ACHN (cell line): ENCODE results near the gene AP3M1.
A peak's percentile ranks its signal among the peaks of the same experiment; 100 is the strongest.

Source experiments
- DNase-seq: peaks from one replicate; pipeline ENCODE4 v3.0.0-alpha.2; 2015
- in situ Hi-C: cut with HindIII; loops from 2 replicates; pipeline ENCODE4 v1.10.0; 2017; ENCODE audit warnings: low sequenced_read_pairs, low pct_ligation_motif_present, low pct_unique_long_range_greater_than_20kb

The AP3M1 gene

GRCh38 chr10:74122060-74122459 is 28.6 kb downstream of the AP3M1 start:
- DNase-seq: no peak
- in situ Hi-C loops: no loop called here

DNA sequence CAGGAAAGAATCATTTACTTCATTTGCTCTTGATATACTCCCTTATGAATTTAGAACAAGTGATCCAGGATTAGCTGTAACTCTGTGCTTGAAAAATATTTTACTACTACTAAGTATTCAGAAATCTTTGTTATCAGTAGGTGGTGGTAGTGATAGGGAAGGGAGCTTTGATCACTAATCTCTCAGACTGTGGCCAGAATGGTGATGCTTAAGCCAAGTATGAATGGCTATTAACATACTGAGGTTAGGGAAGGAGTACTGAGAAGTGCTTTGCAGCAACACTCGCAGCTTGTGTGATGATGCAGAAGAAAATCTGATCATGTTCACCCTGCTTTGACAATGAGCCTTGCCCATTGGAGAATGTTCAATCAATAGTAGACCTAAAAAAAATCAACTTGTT is 29.3 kb downstream of the AP3M1 start:
- in situ Hi-C loops: no loop called here
- no peak for DNase-seq

DNA sequence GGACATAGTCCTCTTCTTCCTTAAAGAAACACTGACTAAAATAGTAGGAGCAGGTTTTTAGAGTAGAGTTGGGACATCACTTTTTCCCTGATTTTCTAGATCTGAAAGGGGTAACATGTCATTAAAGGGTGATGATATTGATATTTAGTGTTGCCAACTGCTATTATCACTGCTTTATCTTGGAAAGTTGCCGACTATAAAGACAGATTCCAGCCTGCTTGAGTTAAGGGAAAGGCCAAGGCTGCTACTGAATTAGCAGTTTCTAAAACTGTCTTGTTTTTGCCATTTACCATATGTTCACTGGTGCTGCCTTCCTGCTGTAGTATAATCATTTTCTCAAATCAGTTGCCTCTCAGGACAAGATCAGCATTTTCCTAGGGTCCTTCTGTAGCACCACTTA is 29.7 kb downstream of the AP3M1 start:
- in situ Hi-C loops: no loop called here
- no peak for DNase-seq

GRCh38 chr10:74118804-74119203 is 31.8 kb downstream of the AP3M1 start:
- in situ Hi-C loops: no loop called here
- DNase-seq: no peak

DNA sequence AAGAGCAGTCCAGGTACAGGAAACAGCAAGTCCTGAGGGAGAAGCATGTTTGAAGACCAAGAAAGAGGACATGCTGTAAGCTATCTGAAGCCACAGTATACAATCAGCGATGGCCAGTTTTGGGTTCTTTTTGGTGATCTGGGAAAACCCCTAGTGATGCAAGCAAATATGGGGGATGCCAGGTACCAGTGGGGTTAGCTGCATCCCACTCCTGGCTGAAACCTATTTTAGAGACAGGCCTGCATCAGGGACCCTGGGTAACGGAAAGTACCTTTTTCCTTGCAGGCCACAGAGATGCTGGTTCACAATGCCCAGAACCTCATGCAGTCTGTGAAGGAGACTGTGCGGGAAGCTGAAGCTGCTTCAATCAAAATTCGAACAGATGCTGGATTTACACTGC is 32.9 kb downstream of the AP3M1 start:
- no peak for DNase-seq
- in situ Hi-C loops: no loop called here

DNA sequence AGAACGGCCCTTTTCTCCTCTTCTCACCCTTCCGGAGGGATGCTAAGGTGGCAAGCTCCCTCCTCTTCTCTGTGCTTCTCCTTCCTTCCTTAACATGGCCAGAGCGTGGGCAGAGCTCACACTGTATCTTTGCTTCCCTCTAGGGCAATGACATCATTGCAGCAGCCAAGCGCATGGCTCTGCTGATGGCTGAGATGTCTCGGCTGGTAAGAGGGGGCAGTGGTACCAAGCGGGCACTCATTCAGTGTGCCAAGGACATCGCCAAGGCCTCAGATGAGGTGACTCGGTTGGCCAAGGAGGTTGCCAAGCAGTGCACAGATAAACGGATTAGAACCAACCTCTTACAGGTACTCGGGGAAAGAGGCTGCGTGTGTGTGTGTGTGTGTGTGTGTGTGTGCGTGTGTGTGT is 36.6 kb downstream of the AP3M1 start:
- DNase-seq: peak; percentile 34
- in situ Hi-C loops: no loop called here

DNA sequence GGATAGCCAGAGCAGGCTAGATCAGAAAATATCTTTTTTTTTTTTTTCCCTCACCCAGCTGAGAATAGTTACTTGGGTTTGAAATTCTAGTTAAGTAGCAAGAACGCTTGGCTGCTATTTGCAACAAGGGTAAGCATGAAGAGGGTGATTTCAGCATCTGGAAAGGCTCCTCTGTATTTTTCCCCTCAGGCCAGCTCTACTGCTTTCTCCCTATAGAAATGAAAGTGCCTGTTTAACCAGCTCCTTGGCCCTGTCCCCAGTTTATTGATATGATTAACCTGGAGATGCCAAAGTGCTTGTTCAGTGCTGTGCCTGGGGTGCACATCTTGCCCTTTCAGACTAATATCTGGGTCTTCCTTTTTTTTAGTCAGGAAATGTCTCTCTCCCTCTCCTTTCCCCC is 37.1 kb downstream of the AP3M1 start:
- peak; percentile 90 for DNase-seq
- in situ Hi-C loops: no loop called here

DNA sequence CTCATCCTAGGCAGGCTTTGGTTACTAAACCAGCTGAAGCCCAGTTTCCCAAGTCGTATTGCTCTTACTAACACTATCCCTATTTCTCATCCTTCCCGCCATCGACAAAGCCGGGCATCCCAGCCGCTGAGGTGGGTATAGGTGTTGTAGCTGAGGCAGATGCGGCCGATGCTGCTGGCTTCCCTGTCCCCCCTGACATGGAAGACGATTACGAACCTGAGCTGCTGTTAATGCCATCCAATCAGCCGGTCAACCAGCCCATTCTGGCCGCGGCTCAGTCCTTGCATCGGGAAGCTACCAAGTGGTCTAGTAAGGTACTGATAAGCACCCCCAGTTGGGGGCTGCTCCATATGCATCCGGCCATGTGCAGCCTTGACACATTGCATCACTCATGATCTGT is 38.8 kb downstream of the AP3M1 start:
- in situ Hi-C loops: no loop called here
- no peak for DNase-seq

DNA sequence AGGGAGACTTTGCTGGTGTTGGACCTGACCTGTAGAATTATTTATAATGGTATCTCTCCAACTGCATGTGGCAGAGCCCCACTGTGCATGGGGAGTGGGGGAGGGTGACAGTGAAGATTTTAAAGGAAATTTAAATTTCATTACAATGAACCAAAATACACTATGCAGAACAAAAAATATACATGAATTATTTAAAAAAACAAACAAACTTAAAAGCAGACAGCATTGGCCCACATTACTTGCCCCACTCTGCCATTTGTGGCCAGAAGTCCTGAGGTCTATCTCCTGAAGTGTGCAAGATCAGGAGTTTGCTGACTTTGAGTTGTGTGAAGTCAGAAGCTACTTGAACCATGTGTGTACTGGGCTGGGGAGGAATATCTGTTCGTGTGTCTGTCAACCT is 40.5 kb downstream of the AP3M1 start:
- DNase-seq: no peak
- in situ Hi-C loops: no loop called here

DNA sequence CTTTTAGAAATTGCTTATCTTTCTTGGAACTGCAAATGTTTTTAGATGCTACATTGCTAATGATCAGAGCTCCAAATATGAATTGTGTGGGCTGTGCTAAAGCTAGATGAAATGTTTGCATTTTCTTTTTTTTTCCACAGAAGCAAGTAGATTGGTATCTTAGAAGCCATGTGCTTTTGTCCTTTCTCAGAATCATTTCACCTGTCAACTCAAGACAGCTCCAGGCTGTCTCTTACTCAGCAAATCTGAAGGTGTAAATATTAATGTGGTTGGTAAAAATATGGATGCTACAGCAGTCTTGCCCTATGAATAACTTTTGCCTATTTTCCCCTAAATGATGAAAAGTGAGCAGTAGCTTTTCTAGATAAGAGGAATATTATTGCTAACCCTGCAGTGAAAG is 41.2 kb downstream of the AP3M1 start:
- DNase-seq: no peak
- in situ Hi-C loops: no loop called here

GRCh38 chr10:74107391-74107790 is 43.2 kb downstream of the AP3M1 start:
- in situ Hi-C loops: no loop called here

DNA sequence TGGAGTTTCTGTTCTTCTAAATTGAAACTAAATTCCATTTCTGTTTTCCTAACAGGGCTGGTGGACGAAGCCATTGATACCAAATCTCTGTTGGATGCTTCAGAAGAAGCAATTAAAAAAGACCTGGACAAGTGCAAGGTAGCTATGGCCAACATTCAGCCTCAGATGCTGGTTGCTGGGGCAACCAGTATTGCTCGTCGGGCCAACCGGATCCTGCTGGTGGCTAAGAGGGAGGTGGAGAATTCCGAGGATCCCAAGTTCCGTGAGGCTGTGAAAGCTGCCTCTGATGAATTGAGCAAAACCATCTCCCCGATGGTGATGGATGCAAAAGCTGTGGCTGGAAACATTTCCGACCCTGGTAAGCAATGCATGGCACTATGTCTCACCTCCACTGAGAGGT is 45.6 kb downstream of the AP3M1 start:
- in situ Hi-C loops: no loop called here
- no peak for DNase-seq

More at GRCh38 chr10:74107391-74107790, 43.2 kb downstream of the AP3M1 start:
- DNase-seq: no peak

- in situ Hi-C loops: no loop called here
- DNase-seq: no peak
These were observed 46.1 kb downstream of the AP3M1 start for GRCh38 chr10:74104480-74104879.

DNA sequence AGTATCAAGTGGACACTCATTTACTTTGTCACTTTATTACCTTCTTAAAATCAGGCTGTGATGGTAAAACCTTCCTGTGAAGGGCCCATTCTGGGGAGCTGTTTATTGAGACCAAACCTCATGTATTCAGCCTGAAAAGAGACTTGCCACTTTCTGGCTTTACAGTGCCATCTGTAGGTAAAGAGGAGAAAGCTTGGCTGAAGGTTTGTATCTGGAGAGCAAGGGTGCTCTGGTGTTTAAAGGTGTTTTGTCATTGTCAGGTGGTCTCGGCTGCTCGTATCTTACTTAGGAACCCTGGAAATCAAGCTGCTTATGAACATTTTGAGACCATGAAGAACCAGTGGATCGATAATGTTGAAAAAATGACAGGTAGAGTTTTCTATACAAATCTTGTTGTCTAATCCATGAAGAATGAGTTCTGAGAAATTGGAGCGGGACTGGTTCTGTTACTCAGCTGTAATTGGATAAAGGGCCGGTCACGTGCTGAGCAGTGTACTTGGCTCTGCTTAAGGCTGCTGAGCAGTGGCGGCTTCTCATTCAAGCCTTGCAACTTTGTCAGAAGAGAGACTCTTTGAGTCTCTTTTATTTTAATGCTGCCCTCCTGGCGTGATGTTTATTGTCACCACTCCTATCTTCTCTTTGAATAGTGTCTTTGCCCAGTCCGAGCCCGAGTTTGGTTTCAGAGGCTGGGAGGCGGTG is 46.9 kb downstream of the AP3M1 start:
- in situ Hi-C loops: no loop called here
- DNase-seq: peak; percentile 51

- in situ Hi-C loops: loop anchor here (25.0 kb wide), 1 partner anchor 213 kb away; no protein-coding TSS in a partner anchor
- no peak for DNase-seq
These were observed 50.8 kb downstream of the AP3M1 start for GRCh38 chr10:74099836-74100235.

DNA sequence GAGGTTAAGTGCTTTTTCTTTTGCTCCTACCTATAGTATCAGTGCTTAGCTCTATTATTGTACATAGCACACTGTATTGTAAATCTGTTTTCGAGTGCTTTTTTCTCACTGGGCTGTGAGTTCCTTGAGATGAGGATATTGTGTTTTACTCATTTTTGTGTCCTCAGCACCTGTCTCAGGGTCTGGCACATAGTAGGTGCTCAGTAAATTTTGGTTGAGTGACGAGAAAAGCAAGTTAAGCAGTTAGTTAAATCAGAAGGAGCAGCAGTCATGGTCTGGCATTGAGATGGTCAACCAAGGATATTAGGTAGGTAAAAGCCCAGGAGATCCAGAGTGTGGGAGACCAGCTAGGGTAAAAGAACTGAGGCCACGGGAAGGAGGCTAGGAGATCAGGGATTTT is 51.2 kb downstream of the AP3M1 start:
- no peak for DNase-seq
- in situ Hi-C loops: loop anchor here (25.0 kb wide), 1 partner anchor 212 kb away; no protein-coding TSS in a partner anchor

GRCh38 chr10:74097776-74098175 is 52.9 kb downstream of the AP3M1 start:
- in situ Hi-C loops: loop anchor here (25.0 kb wide), 1 partner anchor 210 kb away; no protein-coding TSS in a partner anchor

GRCh38 chr10:74096777-74097176 is 53.9 kb downstream of the AP3M1 start:
- in situ Hi-C loops: loop anchor here (25.0 kb wide), 1 partner anchor 209 kb away; no protein-coding TSS in a partner anchor
- DNase-seq: no peak

More at GRCh38 chr10:74097776-74098175, 52.9 kb downstream of the AP3M1 start:
- no peak for DNase-seq

DNA sequence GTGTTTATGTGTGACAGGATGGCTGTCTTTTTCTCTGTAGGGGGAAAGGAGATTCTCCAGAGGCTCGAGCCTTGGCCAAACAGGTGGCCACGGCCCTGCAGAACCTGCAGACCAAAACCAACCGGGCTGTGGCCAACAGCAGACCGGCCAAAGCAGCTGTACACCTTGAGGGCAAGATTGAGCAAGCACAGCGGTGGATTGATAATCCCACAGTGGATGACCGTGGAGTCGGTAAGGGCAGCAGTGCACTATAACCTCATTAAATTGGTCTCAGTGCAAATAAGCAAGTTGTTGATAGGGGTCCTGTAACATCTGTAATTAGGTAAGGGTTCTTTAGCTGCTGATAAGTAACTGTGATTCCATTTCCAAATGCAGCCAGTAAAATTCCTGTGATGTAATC is 56.4 kb downstream of the AP3M1 start:
- in situ Hi-C loops: loop anchor here (25.0 kb wide), 1 partner anchor 207 kb away; no protein-coding TSS in a partner anchor

DNA sequence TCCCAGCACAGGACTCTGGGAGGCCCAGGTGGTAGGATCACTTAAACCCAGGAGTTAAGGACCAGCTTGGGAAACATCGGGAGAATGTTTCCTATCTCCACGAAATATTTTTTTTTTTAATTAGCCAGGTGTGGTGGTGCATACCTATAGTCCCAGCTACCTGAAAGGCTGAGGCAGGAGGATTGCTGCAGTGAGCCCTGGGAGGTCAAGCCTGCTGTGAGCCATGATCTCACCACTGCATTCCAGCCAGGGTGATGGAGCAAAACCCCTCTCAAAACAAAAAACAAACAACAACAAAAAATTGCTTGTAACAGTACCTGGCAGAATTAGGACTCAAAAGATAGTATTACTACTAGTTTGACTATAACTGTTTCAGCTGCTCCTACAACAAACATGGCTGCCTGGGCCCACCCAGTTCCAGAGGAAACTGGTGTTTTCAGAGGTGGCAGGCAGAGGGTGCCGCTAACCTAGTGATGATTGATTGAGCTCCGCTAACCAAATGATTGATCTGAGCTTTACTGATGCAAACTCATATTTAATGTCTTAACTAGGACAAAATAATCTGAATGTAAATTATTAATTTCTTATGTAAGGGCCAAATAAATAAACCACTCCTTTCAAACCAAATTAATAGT is 57.0 kb downstream of the AP3M1 start:
- in situ Hi-C loops: loop anchor here (25.0 kb wide), 1 partner anchor 206 kb away; no protein-coding TSS in a partner anchor
- DNase-seq: no peak

More for the DNA sequence above, 56.4 kb downstream of the AP3M1 start:
- no peak for DNase-seq
